ENCODE data around the gene LVRN. TPM values are rescaled to one million over a fixed set of nuclear protein-coding genes. Genes with fewer than 3 reads are reported as not detected.
"Not testable (repeated sequence)": the region's sequence is repeated elsewhere in the genome, so short reads cannot be mapped to it uniquely, and the experiment has no call there.

LVRN gene, protein sequence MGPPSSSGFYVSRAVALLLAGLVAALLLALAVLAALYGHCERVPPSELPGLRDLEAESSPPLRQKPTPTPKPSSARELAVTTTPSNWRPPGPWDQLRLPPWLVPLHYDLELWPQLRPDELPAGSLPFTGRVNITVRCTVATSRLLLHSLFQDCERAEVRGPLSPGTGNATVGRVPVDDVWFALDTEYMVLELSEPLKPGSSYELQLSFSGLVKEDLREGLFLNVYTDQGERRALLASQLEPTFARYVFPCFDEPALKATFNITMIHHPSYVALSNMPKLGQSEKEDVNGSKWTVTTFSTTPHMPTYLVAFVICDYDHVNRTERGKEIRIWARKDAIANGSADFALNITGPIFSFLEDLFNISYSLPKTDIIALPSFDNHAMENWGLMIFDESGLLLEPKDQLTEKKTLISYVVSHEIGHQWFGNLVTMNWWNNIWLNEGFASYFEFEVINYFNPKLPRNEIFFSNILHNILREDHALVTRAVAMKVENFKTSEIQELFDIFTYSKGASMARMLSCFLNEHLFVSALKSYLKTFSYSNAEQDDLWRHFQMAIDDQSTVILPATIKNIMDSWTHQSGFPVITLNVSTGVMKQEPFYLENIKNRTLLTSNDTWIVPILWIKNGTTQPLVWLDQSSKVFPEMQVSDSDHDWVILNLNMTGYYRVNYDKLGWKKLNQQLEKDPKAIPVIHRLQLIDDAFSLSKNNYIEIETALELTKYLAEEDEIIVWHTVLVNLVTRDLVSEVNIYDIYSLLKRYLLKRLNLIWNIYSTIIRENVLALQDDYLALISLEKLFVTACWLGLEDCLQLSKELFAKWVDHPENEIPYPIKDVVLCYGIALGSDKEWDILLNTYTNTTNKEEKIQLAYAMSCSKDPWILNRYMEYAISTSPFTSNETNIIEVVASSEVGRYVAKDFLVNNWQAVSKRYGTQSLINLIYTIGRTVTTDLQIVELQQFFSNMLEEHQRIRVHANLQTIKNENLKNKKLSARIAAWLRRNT
- total RNA-seq = 1 to 10 TPM in 2 of 4 donors, under 1 TPM in 2; 0.23 to 3.7 (median 0.99) TPM

GRCh38 chr5:115962239-115962564, at the start of gene LVRN:
LVRN (plus strand) TSS chr5:115962475; CDS start chr5:115962618, 143 bp downstream.
- H3K9me3 ChIP-seq = no peaks in the 10 kb centered on the region
- peaks cover 21% of the 10 kb centered on the region for H3K4me1 ChIP-seq
- 11% methylated on average over 3 of the region's 18 CpGs for WGBS
- H3K27ac ChIP-seq = peak within 1 kb of the TSS; percentile 66
- no peaks in the 10 kb centered on the region for H3K36me3 ChIP-seq
- H3K4me3 ChIP-seq = peak within 1 kb of the TSS; percentile 46
- peak in 1 of 2 donors; percentile 61 for DNase-seq (ENCODE audit: low spot score in 2 of 2)
- H3K27me3 ChIP-seq = peaks cover 59% of the 10 kb centered on the region
- TF ChIP-seq EP300 (IDR thresholded peaks at IDR 0.05) (no peak), POLR2A (IDR thresholded peaks at IDR 0.05) (no peak), POLR2AphosphoS5 (IDR thresholded peaks at IDR 0.05) (no peak)
- TF ChIP-seq, protein P1, sequence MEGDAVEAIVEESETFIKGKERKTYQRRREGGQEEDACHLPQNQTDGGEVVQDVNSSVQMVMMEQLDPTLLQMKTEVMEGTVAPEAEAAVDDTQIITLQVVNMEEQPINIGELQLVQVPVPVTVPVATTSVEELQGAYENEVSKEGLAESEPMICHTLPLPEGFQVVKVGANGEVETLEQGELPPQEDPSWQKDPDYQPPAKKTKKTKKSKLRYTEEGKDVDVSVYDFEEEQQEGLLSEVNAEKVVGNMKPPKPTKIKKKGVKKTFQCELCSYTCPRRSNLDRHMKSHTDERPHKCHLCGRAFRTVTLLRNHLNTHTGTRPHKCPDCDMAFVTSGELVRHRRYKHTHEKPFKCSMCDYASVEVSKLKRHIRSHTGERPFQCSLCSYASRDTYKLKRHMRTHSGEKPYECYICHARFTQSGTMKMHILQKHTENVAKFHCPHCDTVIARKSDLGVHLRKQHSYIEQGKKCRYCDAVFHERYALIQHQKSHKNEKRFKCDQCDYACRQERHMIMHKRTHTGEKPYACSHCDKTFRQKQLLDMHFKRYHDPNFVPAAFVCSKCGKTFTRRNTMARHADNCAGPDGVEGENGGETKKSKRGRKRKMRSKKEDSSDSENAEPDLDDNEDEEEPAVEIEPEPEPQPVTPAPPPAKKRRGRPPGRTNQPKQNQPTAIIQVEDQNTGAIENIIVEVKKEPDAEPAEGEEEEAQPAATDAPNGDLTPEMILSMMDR (IDR thresholded peaks at IDR 0.05) = no peak

DNA sequence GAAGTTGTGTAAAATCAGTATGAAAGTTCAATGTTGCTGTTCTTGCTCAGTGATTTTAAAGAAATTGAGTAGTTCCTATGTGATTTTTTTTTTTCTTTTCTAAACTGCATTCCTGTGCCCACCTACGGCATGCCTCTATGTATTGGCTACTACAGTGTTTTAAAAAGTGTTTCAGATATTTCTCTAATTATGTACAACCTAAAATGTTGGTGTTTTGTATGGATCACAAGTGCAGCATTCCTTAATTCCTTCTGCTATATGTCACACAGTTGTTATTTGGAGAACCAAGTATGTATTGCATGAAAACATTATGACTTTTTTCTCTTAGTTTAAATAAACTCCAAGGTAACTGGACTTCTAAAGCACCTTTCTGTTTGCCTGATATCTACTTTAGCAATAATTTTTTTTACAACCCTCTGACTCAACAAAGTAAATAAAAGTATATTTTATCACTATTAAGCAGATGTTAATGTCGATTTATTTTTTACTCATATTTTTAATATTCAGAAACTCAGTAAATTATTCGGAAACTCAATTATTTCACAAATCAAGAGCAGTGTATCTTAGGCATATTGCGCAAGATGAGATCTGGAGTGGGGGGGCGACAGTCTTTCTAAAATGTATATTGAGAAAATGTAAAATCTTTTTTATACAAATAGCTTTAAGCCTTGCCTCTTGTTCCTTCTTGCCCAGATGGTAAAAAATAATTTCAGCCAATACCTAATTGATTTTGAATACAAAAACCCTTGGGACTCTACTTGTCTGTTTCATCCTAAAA, 48.5 kb upstream of the LVRN start:
- H3K27ac ChIP-seq; H3K4me3 ChIP-seq; H3K4me1 ChIP-seq; H3K27me3 ChIP-seq; H3K36me3 ChIP-seq; H3K9me3 ChIP-seq; DNase-seq (ENCODE audit: low spot score in 2 of 2): not testable (repeated sequence)
- WGBS = 92% methylated on average over 5 of the region's 5 CpGs

- Histone ChIP-seq H3K36me3 (peaks cover 5% of the 10 kb centered on the region), H3K27ac (no peak overlapping the region), H3K4me3 (no peak overlapping the region), H3K9me3 (no peaks in the 10 kb centered on the region), H3K27me3 (no peaks in the 10 kb centered on the region), H3K4me1 (no peaks in the 10 kb centered on the region)
- TF ChIP-seq POLR2AphosphoS5 (IDR thresholded peaks at IDR 0.05) (no peak), POLR2A (IDR thresholded peaks at IDR 0.05) (no peak), EP300 (IDR thresholded peaks at IDR 0.05) (no peak)
- TF ChIP-seq, protein P1 (IDR thresholded peaks at IDR 0.05) = no peak
- WGBS = 83% methylated on average over 3 of the region's 3 CpGs
- no peak for DNase-seq (ENCODE audit: low spot score in 2 of 2)
Measured at GRCh38 chr5:115920171-115920725, 42.0 kb upstream of the LVRN start.

GRCh38 chr5:115928578-115929407, 33.5 kb upstream of the LVRN start:
- H3K27ac ChIP-seq; H3K4me3 ChIP-seq; H3K27me3 ChIP-seq; H3K4me1 ChIP-seq; H3K36me3 ChIP-seq; H3K9me3 ChIP-seq; DNase-seq (ENCODE audit: low spot score in 2 of 2): not testable (repeated sequence)
- WGBS = 78% methylated on average over 12 of the region's 12 CpGs

DNA sequence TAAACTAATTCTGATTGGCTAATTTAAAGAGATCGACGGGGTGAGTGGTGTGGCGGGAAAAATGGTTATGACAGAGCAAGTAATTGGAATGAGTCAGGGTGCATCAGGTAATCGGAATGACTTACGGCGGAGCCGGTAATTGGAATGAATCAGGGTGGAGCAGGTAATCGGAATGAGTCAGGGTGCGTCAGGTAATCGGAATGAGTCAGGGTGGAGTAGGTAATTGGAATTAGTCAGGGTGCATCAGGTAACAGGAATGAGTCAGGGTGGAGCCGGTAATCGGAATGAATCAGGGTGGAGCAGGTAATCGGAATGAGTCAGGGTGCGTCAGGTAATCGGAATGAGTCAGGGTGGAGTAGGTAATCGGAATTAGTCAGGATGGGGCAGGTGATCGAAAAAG, 32.1 kb upstream of the LVRN start:
- 89% methylated on average over 17 of the region's 17 CpGs for WGBS
- H3K4me1 ChIP-seq; H3K36me3 ChIP-seq; H3K4me3 ChIP-seq; DNase-seq (ENCODE audit: low spot score in 2 of 2); H3K9me3 ChIP-seq; H3K27me3 ChIP-seq; H3K27ac ChIP-seq: not testable (repeated sequence)
